HL-60/S4 (cell line): ENCODE measurements around the gene ARIH2.
"Not testable (repeated sequence)": the region's sequence is repeated elsewhere in the genome, so short reads cannot be mapped to it uniquely, and the experiment has no call there.

Experiments
- in situ Hi-C: fragments of 300-500 bp; cut with MboI; formaldehyde crosslinking; loops from 2 replicates; pipeline ENCODE4 v1.14.3; 2022; ENCODE audit warnings: low sequenced_read_pairs

Gene ARIH2

GRCh38 chr3:48918388-48919214 lies at the start of gene ARIH2:
Gene ARIH2 (plus strand): TSS chr3:48918842. CDS start chr3:48927559, 8,717 bp downstream.
- in situ Hi-C loops = no loop called here

- in situ Hi-C loops = no loop called here
These were observed 41.0 kb upstream of the ARIH2 start for GRCh38 chr3:48877671-48878070.

GRCh38 chr3:48879307-48879993 lies 39.2 kb upstream of the ARIH2 start:
- in situ Hi-C loops = no loop called here

- in situ Hi-C loops = no loop called here
These were observed 38.7 kb upstream of the ARIH2 start for GRCh38 chr3:48879994-48880377.

GRCh38 chr3:48881006-48881405 lies 37.6 kb upstream of the ARIH2 start:
- in situ Hi-C loops = no loop called here

GRCh38 chr3:48881652-48882114 lies 37.0 kb upstream of the ARIH2 start:
- in situ Hi-C loops = no loop called here

- in situ Hi-C loops = no loop called here
These were observed 32.9 kb upstream of the ARIH2 start for GRCh38 chr3:48885753-48886152.

GRCh38 chr3:48891606-48892005 lies 27.0 kb upstream of the ARIH2 start:
- in situ Hi-C loops = no loop called here

- in situ Hi-C loops = no loop called here
These were observed 24.1 kb upstream of the ARIH2 start for GRCh38 chr3:48894516-48894915.

GRCh38 chr3:48896936-48897335 lies 21.7 kb upstream of the ARIH2 start:
- in situ Hi-C loops = no loop called here

- in situ Hi-C loops = no loop called here
These were observed 20.9 kb upstream of the ARIH2 start for GRCh38 chr3:48897460-48898376.

GRCh38 chr3:48898383-48899234 lies 20.0 kb upstream of the ARIH2 start, which contains the start of gene SLC25A20:
Gene SLC25A20 (minus strand): TSS chr3:48898882. CDS start chr3:48898794, 88 bp downstream.
- in situ Hi-C loops = no loop called here

GRCh38 chr3:48899273-48899672 lies 19.4 kb upstream of the ARIH2 start:
- in situ Hi-C loops = no loop called here

GRCh38 chr3:48907026-48907425 lies 11.6 kb upstream of the ARIH2 start:
- in situ Hi-C loops = not testable (repeated sequence)

- in situ Hi-C loops = no loop called here
These were observed 3.3 kb upstream of the ARIH2 start for GRCh38 chr3:48915296-48915695.

- in situ Hi-C loops = no loop called here
These were observed 835 bp downstream of the ARIH2 start for GRCh38 chr3:48919215-48920138.

- in situ Hi-C loops = no loop called here
These were observed 8.1 kb downstream of the ARIH2 start for GRCh38 chr3:48926425-48927392.

- in situ Hi-C loops = no loop called here
These were observed 9.3 kb downstream of the ARIH2 start for GRCh38 chr3:48927928-48928327.
